Transverse colon (tissue), 4 donors: ENCODE data around the gene IQCK. TPM values are rescaled to one million over a fixed set of nuclear protein-coding genes. Genes with fewer than 3 reads are reported as not detected.

Source experiments
- DNase-seq: peaks from one replicate; pipeline ENCODE4 v3.0.0-alpha.2; 2019
- H3K27ac ChIP-seq, 4 donors: fragments of 200-600 bp; sonication (generic); 2 replicates each; pipeline ENCODE4 v1.5.1; 2016 to 2018; ENCODE audit warnings: inconsistent platforms in 4 of 4
- H3K27me3 ChIP-seq: fragments of 200-600 bp; sonication (generic); 2 replicates; pipeline ENCODE4 v1.5.1; 2017; ENCODE audit warnings: inconsistent platforms
- H3K36me3 ChIP-seq, 4 donors: fragments of 200-600 bp; sonication (generic); 2 replicates each; pipeline ENCODE4 v1.5.1; 2017 to 2019; ENCODE audit warnings: inconsistent platforms in 4 of 4
- H3K4me1 ChIP-seq, 4 donors: fragments of 200-600 bp; sonication (generic); 2 replicates each; pipeline ENCODE4 v1.5.1; 2017 to 2020; ENCODE audit warnings: inconsistent platforms in 4 of 4
- H3K4me3 ChIP-seq, 4 donors: fragments of 200-600 bp; sonication (generic); 1 replicate in 1 of 4; 2 replicates in 3 of 4; pipeline versions ENCODE4 v1.5.1 to v1.6.1; 2017 to 2019; ENCODE audit warnings: inconsistent platforms in 4 of 4
- H3K9me3 ChIP-seq, 2 donors: fragments of 200-600 bp; sonication (generic); 2 replicates each; pipeline ENCODE4 v1.5.1; 2017 to 2019; ENCODE audit warnings: inconsistent platforms in 2 of 2
- EP300 ChIP-seq: sonication (generic); formaldehyde crosslinking; IDR thresholded peaks from one replicate; pipeline ENCODE4 v1.6.1; 2017; ENCODE audit warnings: antibody characterized with exemption, low read depth
- POLR2A ChIP-seq: fragments of 450-650 bp; IDR thresholded peaks from one replicate; pipeline ENCODE4 v1.6.1; 2016; ENCODE audit warnings: antibody characterized with exemption, mild to moderate bottlenecking, moderate library complexity
- POLR2AphosphoS5 ChIP-seq, 3 donors: sonication (generic); formaldehyde crosslinking; IDR thresholded peaks; one replicate each; pipeline ENCODE4 v1.6.1; 2016; ENCODE audit warnings: antibody characterized with exemption in 3 of 3
- WGBS, 2 donors: methylation state at CpG; one replicate each; pipeline ENCODE4 v1.1.5; 2018; ENCODE audit warnings: low coverage in 1 of 2; 5-methylcytosine and 5-hydroxymethylcytosine counted together
- in situ Hi-C, 4 donors: fragments of 200-750 bp; cut with MboI; loops; one replicate each; pipeline versions ENCODE4 v1.15.0 to v1.15.1; 2017; ENCODE audit warnings: low sequenced_read_pairs in 3 of 4, low pct_ligation_motif_present in 1 of 4, low pct_unique_long_range_greater_than_20kb in 1 of 4
- intact Hi-C: fragments of 100-400 bp; cut with DNase I; formaldehyde crosslinking; loops from one replicate; pipeline ENCODE4 v1.15.1; 2023; ENCODE audit warnings: low total_unique reads
- total RNA-seq, 4 donors: library from RNA; depleted of rRNA; stranded (reverse); fragments of >200 nt; gene quantifications; one replicate each; pipeline ENCODE4 v1.1.0, GENCODE V29; 2016
- TF ChIP-seq, protein P1 (sequence below), 5 experiments: fragments of 200-600 bp in 3 of 5; fragments of 450-650 bp in 2 of 5; sonication (generic) in 3 of 5; IDR thresholded peaks; 1 replicate in 2 of 5; 2 replicates in 3 of 5; pipeline ENCODE4 v1.5.1; 2016 to 2017; ENCODE audit warnings: antibody characterized with exemption in 5 of 5, inconsistent platforms in 3 of 5, mild to moderate bottlenecking in 2 of 5, moderate library complexity in 1 of 5

The IQCK gene
- total RNA-seq, 4 donors from 2014 or later: 8.3 to 18.2 (median 12.7) TPM

DNA sequence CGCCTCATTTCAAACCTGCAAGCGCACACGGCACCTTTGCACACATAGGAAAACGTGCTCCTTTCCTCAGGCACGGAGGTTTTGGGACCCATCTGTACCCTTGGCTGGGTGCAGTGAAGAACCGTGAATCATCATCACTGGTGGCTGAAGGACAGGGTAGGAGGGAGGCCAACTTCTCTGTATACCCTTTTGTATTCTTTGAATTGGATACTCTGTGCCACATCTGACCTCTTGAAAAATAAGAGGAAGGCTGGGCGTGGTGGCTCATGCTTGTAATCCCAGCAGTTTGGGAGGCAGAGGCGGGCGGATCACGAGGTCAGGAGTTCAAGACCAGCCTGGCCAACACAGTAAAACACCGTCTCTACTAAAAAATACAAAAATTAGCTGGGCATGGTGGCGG, 154.9 kb downstream of the IQCK start:
- WGBS, 2 donors: 79 to 83% methylated on average over 7 to 12 of the region's 12 CpGs
- H3K27me3 ChIP-seq: no peaks in the 10 kb centered on the region
- TF ChIP-seq POLR2A (no peak), EP300 (no peak), POLR2AphosphoS5 (IDR thresholded peaks at IDR 0.05) (no peak)
- TF ChIP-seq, protein P1, sequence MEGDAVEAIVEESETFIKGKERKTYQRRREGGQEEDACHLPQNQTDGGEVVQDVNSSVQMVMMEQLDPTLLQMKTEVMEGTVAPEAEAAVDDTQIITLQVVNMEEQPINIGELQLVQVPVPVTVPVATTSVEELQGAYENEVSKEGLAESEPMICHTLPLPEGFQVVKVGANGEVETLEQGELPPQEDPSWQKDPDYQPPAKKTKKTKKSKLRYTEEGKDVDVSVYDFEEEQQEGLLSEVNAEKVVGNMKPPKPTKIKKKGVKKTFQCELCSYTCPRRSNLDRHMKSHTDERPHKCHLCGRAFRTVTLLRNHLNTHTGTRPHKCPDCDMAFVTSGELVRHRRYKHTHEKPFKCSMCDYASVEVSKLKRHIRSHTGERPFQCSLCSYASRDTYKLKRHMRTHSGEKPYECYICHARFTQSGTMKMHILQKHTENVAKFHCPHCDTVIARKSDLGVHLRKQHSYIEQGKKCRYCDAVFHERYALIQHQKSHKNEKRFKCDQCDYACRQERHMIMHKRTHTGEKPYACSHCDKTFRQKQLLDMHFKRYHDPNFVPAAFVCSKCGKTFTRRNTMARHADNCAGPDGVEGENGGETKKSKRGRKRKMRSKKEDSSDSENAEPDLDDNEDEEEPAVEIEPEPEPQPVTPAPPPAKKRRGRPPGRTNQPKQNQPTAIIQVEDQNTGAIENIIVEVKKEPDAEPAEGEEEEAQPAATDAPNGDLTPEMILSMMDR (IDR thresholded peaks at IDR 0.05): no peak
- in situ Hi-C loops: no loop called here
- no peak for DNase-seq
- H3K4me3 ChIP-seq: no peak overlapping the region
- H3K27ac ChIP-seq: no peak overlapping the region
- no peaks in the 10 kb centered on the region for H3K36me3 ChIP-seq
- intact Hi-C loops: no loop called here
- H3K9me3 ChIP-seq: no peaks in the 10 kb centered on the region
- no peaks in the 10 kb centered on the region for H3K4me1 ChIP-seq

DNA sequence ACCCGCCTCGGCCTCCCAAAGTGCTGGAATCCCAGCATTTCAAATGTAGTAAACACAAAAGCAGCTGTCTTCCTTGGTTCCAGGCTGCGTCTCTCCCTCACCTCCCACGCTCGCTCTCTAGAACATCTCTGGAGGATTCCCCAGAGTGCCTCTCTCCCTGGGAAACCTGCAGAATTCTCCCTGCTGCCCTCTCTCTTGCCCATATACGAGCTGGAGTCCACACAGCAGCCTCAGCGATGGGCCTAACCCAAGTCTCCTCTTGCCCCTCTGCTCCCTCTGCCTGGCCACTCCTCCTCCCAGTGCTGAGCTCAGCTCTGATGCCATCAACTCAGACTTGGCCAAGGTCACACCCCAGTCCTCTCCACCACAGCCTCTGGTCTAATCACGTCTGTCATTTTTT, 156.0 kb downstream of the IQCK start:
- H3K4me3 ChIP-seq: no peak overlapping the region
- TF ChIP-seq, protein P1 (IDR thresholded peaks at IDR 0.05): no peak
- no peak for TF ChIP-seq POLR2AphosphoS5 (IDR thresholded peaks at IDR 0.05)
- TF ChIP-seq EP300: no peak
- no peak for TF ChIP-seq POLR2A
- no peaks in the 10 kb centered on the region for H3K4me1 ChIP-seq
- no peak for DNase-seq
- intact Hi-C loops: no loop called here
- 75 to 78% methylated on average over 3 to 8 of the region's 8 CpGs for WGBS, 2 donors
- no peak overlapping the region for H3K27ac ChIP-seq
- in situ Hi-C loops: no loop called here
- H3K27me3 ChIP-seq: no peaks in the 10 kb centered on the region
- H3K9me3 ChIP-seq: no peaks in the 10 kb centered on the region
- no peaks in the 10 kb centered on the region for H3K36me3 ChIP-seq

DNA sequence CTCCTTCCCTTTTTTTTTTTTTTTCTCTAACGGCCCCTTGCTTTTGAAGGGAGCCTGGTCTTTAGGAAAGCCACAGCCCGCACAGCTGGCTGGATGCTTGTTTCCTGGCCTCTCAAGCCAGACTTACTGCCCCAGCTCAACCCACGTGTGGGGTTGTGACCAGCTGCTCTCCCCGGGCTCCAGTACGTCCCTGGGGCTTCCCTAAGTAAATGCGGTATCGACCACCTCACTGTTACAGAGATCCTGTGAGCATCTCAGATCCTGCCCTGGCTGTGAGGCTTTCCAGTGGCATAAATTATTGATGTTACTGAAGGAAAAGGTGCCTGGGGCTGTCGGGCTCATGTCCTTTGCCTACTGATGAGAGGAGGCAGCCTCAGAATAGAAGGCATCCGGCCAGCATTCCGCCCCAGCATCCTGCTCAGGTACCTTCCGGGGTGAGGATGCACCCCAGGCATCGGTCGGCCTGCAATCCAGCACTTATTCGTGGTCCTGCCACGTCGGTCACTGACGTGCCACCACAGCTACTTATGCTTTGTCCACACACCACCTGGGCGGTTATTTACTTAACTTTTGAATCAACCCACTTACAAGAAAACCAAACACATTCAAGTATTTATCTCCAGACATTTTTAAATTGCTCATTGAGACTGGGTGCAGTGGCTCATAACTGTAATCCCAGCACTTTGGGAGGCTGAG, 156.9 kb downstream of the IQCK start:
- DNase-seq: no peak
- no peak overlapping the region for H3K27ac ChIP-seq
- H3K9me3 ChIP-seq: no peaks in the 10 kb centered on the region
- H3K4me1 ChIP-seq: no peaks in the 10 kb centered on the region
- no peak for TF ChIP-seq POLR2A
- TF ChIP-seq, protein P1 (IDR thresholded peaks at IDR 0.05): no peak
- no peak for TF ChIP-seq EP300
- no peak for TF ChIP-seq POLR2AphosphoS5 (IDR thresholded peaks at IDR 0.05)
- no peaks in the 10 kb centered on the region for H3K36me3 ChIP-seq
- H3K4me3 ChIP-seq: no peak overlapping the region
- intact Hi-C loops (no loop called here), in situ Hi-C loops (loop anchor here in 1 of 4 donors (25.0 kb wide), 1 partner anchor 163 kb away; the partner anchor contains the start of genes IQCK and KNOP1)
- H3K27me3 ChIP-seq: no peaks in the 10 kb centered on the region
- 73 to 87% methylated on average over 6 to 18 of the region's 18 CpGs for WGBS, 2 donors

DNA sequence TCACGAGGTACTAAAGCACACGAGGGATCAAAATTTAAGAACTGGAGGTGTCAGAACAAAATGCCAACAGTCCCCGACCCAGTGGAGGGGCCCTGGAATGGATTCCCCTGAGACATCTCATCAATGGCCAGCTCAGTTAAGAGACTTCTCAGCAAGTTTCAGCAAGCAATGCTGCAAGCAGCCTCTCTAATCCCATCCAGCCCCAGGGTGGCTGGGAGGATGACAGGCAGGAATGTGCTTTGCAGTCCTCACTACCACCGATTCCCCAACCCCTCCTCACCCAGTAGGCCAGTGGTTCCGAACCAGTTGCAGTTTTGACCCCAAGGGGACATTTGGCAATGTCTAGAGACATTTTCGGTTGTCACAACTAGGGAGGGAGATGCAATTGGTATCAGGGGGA, 157.8 kb downstream of the IQCK start:
- no peak overlapping the region for H3K27ac ChIP-seq
- WGBS, 2 donors: 86 to 94% methylated on average over 2 to 6 of the region's 6 CpGs
- intact Hi-C loops: no loop called here
- no peaks in the 10 kb centered on the region for H3K4me1 ChIP-seq
- H3K27me3 ChIP-seq: no peaks in the 10 kb centered on the region
- H3K9me3 ChIP-seq: no peaks in the 10 kb centered on the region
- no peak for TF ChIP-seq POLR2AphosphoS5 (IDR thresholded peaks at IDR 0.05)
- no peak for TF ChIP-seq EP300
- TF ChIP-seq, protein P1 (IDR thresholded peaks at IDR 0.05): no peak
- TF ChIP-seq POLR2A: no peak
- no peak for DNase-seq
- in situ Hi-C loops: loop anchor here in 1 of 4 donors (25.0 kb wide), 1 partner anchor 164 kb away; the partner anchor contains the start of genes IQCK and KNOP1
- no peaks in the 10 kb centered on the region for H3K36me3 ChIP-seq
- no peak overlapping the region for H3K4me3 ChIP-seq
